ENCODE results near the gene PRSS38.

DNA sequence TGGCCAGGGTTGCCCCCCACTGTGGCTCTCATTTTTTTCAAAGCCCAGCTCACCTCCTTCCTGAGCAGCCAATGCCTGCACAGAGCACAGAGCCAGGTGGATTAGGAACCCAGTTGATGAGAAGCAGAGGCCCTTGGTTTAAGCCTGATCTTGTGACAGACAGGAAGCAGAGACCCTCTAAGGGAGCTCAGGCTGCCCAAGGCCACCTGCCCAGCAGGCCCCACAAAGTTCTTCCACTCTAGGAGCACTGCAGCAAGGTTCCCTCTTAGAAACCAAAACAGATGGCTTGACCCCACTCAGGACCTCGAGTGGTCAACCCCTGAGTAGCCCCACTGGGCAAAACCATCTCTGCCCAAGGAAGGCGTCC is 25.5 kb upstream of the PRSS38 start:
- TF ChIP-seq POLR2A (IDR thresholded peaks at IDR 0.05; ENCODE audit: low read depth, low read length) (no peak), EZH2 (IDR thresholded peaks at IDR 0.05; ENCODE audit: borderline replicate concordance, control insufficient read depth, low read depth, low read length) (no peak), ZNF24 (IDR thresholded peaks at IDR 0.05) (no peak)
- TF ChIP-seq, protein P1, sequence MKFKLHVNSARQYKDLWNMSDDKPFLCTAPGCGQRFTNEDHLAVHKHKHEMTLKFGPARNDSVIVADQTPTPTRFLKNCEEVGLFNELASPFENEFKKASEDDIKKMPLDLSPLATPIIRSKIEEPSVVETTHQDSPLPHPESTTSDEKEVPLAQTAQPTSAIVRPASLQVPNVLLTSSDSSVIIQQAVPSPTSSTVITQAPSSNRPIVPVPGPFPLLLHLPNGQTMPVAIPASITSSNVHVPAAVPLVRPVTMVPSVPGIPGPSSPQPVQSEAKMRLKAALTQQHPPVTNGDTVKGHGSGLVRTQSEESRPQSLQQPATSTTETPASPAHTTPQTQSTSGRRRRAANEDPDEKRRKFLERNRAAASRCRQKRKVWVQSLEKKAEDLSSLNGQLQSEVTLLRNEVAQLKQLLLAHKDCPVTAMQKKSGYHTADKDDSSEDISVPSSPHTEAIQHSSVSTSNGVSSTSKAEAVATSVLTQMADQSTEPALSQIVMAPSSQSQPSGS (IDR thresholded peaks at IDR 0.05; ENCODE audit: low read length): no peak
- TF ChIP-seq, protein P2, sequence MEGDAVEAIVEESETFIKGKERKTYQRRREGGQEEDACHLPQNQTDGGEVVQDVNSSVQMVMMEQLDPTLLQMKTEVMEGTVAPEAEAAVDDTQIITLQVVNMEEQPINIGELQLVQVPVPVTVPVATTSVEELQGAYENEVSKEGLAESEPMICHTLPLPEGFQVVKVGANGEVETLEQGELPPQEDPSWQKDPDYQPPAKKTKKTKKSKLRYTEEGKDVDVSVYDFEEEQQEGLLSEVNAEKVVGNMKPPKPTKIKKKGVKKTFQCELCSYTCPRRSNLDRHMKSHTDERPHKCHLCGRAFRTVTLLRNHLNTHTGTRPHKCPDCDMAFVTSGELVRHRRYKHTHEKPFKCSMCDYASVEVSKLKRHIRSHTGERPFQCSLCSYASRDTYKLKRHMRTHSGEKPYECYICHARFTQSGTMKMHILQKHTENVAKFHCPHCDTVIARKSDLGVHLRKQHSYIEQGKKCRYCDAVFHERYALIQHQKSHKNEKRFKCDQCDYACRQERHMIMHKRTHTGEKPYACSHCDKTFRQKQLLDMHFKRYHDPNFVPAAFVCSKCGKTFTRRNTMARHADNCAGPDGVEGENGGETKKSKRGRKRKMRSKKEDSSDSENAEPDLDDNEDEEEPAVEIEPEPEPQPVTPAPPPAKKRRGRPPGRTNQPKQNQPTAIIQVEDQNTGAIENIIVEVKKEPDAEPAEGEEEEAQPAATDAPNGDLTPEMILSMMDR (IDR thresholded peaks at IDR 0.05 in 2 of 3, conservative IDR thresholded peaks at IDR 0.05 in 1 of 3; ENCODE audit: control insufficient read depth in 2 of 3, extremely low read depth in 1 of 3, insufficient read depth in 1 of 3, low read depth in 3 of 3, low read length in 3 of 3): no peak
- TF ChIP-seq, protein P3, sequence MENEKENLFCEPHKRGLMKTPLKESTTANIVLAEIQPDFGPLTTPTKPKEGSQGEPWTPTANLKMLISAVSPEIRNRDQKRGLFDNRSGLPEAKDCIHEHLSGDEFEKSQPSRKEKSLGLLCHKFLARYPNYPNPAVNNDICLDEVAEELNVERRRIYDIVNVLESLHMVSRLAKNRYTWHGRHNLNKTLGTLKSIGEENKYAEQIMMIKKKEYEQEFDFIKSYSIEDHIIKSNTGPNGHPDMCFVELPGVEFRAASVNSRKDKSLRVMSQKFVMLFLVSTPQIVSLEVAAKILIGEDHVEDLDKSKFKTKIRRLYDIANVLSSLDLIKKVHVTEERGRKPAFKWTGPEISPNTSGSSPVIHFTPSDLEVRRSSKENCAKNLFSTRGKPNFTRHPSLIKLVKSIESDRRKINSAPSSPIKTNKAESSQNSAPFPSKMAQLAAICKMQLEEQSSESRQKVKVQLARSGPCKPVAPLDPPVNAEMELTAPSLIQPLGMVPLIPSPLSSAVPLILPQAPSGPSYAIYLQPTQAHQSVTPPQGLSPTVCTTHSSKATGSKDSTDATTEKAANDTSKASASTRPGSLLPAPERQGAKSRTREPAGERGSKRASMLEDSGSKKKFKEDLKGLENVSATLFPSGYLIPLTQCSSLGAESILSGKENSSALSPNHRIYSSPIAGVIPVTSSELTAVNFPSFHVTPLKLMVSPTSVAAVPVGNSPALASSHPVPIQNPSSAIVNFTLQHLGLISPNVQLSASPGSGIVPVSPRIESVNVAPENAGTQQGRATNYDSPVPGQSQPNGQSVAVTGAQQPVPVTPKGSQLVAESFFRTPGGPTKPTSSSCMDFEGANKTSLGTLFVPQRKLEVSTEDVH (IDR thresholded peaks at IDR 0.05; ENCODE audit: low read depth, partially characterized antibody): no peak

Measured in GM12878 (cell line).